Kasumi-1 (cell line): ENCODE data around the gene FOXD4L6.
"Not testable (repeated sequence)": the region's sequence is repeated elsewhere in the genome, so short reads cannot be mapped to it uniquely, and the experiment has no call there.

ENCODE experiments used
- DNase-seq, 2 experiments: peaks; one replicate each; lab custom pipeline; 2025; lab: John Stamatoyannopoulos, UW

FOXD4L6 gene

DNA sequence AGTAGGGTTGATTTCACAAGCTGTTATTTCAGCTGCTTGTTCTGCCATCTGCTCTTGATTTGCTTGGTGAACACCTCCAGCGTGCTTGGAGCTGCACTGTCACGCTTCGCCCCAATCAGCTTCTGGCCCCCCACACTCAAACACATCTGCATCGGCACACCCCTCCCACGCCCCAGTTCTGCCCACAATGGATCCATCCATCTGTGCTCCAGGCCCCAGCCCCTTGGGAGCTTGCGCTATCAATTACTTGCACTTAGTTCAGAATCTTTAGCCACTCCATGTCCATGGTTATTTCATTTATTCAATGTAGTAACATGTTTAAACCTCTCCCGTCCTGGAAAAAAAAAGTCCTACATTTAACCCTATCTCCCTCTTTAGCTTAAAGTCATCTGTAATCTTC is 28.0 kb downstream of the FOXD4L6 start:
- DNase-seq, result not testable (repeated sequence)

DNA sequence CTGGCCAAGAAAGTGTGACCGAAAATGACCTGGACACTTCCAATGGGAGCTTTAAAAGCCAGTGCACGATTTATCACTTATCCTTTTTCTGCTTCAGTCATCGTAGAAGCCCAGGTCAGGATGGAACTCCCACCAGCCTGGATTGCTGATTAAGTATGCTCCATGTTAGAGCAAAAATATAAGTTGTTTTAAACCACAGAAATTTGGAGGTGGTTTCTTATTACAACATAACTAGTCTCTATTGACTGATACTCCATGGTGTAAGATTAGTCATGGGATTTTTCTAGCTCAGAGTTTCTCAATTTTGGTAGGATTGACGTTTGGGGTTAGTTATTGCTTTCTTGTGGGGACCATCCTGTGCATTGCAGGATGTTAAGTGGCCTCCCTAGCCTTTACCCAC is 29.7 kb downstream of the FOXD4L6 start:
- not testable (repeated sequence) for DNase-seq

GRCh38 chr9:41095060-41095459 is 33.4 kb downstream of the FOXD4L6 start:
- DNase-seq, result not testable (repeated sequence)

DNA sequence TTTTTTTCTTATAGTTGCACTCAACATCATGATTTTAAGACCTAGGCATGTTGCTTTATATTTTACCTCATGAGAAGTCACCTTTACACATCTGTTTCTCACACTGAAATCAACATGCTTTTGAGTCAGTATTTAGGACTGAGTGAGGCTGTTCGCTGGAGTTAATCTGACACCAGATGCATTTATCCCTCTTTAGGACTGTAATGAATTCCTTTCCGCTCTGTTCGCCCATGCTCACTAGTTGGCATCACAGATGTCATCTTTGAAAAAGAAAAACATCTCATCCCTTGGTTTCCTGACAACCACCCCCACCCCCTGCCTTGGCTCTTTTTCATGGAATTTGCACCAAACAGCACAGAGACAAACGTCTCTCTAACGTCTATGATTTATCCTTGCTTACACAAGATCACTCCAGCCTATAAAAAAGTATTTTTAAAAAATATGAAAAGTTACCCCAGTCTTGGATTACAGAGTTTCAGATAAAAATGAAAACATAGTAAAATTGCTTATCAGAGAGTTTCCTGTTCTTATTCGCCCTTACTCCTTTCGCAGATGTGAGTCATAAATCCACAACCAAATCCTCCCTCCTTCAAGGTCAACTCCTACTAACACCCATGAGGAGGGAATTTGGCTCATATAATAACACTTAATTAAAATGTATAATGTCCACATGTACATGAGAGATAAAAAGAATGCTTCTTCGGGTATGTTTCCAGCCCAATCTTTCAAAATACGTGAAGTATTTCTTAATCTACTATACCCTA is 34.3 kb downstream of the FOXD4L6 start:
- DNase-seq, result not testable (repeated sequence)

- not testable (repeated sequence) for DNase-seq
Measured at GRCh38 chr9:41090922-41091321, 37.6 kb downstream of the FOXD4L6 start.

GRCh38 chr9:41090386-41090785 is 38.1 kb downstream of the FOXD4L6 start:
- not testable (repeated sequence) for DNase-seq

DNA sequence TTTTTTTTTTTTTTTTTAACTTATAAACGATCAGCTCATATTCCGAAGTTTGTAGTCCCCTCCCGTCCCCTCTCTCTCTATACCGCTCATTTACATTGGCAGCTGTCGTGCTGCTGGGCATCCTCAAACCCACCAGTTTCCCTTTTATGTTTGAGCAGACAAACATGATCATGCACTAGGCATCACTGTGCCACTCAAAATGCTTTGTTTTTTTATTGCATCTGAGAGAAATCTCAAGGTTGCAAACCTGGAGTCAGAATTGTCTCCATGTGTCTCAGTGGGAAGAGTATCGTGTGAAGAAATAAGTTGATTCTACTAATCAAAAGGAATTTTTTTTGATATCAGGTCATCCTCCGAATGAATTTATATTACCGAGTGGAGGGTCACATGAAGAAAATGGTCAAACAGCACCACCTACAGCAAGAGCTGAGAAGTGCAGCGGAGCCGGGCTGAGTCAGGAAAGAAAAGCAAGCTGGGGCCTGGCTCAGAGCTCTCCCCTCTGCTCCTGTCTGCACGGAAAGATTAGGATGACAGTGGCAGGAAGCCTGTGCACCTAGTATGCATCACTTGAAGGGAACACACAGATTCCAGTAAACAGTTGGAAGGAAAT is 39.9 kb downstream of the FOXD4L6 start:
- not testable (repeated sequence) for DNase-seq

- DNase-seq, result not testable (repeated sequence)
Measured at GRCh38 chr9:41087929-41088328, 40.6 kb downstream of the FOXD4L6 start.

DNA sequence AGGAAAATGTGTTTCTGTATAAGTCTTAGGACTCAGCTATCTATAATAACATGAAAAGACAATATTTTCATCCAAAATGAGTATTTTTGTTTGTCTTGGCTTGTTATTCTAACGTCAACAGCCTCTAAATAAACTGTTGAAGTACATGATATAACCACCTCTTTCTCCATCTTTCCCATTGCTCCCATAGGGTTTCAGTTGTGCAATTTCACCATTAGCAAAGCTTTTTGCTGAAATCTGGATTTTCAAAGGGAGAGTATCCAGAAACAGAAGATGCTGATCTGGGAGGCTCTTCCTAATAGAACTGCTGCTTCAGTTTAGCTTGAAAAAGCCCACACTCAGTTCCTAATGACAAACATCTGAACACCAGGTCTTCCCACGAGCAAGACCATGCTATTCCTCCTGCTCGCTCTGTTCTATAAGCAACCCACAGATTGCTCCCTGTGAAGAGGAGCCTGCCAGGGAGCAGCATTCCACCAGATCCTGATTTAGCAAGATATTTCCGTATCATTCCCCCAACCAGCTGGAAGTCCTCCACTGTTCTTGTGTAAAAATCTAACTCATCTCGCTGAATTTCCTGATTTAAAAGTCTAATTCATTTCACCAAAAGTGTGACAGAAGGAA is 41.2 kb downstream of the FOXD4L6 start:
- DNase-seq, result not testable (repeated sequence)

DNA sequence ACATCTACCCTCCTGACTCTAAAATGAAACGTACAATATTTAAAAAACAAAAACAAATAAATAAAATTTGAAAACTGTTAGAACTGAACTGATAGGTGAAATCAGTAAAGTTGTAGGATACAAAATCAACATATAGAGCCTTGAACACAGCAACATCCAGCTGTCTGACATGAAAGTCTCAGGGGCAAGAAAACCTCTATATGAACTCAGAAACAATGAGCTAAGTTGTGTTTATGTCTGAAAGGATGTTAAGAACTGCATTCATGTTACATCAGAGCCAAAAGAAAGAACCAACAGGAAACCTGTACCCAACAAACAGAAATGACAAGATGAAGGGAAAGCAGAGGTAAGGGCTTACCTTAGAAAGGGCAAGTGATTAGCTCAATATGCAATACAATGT is 41.8 kb downstream of the FOXD4L6 start:
- DNase-seq, result not testable (repeated sequence)

DNA sequence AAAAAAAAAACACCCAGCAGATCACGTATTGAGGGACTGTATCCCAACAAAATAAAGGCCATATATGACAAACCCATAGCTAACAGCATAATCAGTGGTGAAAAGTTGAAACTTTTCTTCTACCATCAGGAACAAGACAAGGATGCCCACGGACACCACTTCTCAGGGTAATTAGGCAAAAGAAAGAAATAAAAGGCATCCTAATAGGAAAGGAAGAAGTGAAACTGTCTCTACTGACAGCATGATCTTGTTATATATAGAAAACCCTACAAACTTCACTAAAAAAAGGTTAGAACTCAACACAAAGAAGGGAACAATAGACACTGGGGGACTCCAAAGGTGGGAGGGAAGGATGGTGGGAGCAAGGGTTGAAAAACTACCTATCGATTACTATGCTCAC is 42.3 kb downstream of the FOXD4L6 start:
- DNase-seq, result not testable (repeated sequence)

- not testable (repeated sequence) for DNase-seq
Measured at GRCh38 chr9:41082358-41082757, 46.1 kb downstream of the FOXD4L6 start.

GRCh38 chr9:41079464-41079863 is 49.0 kb downstream of the FOXD4L6 start:
- DNase-seq, result not testable (repeated sequence)

DNA sequence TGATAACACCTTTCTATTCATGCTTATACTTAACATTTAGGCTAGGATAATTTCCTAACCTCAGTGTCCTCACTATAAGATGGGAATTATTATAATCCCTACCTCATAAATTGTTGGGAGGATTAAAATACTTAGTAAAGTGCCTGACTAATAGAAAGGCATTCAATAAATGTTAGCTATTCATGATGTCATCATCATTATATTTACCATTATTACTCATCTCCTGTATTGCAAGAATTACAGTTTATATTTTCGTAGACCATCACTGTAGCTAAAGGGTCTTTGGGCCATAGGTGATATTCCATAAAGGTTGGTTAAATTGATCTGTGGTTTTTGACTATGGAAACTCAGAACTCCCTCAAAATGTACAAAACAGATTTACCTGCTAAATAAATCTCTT is 50.9 kb downstream of the FOXD4L6 start:
- not testable (repeated sequence) for DNase-seq
